NCI-H187 treated with DMSO at 0.1 percent for 48 hours (cell line): Measurements from ENCODE around the gene CNTNAP5.

Experiments
- DNase-seq: peaks from one replicate; lab custom pipeline; 2025; lab: John Stamatoyannopoulos, UW

The CNTNAP5 gene

GRCh38 chr2:124558277-124558905 lies 533.3 kb downstream of the CNTNAP5 start:
- no peak for DNase-seq

GRCh38 chr2:124559236-124559635 lies 534.1 kb downstream of the CNTNAP5 start:
- no peak for DNase-seq

- DNase-seq: no peak
Measured at GRCh38 chr2:124560592-124561112, 535.6 kb downstream of the CNTNAP5 start.

GRCh38 chr2:124561486-124561885 lies 536.4 kb downstream of the CNTNAP5 start:
- no peak for DNase-seq

- no peak for DNase-seq
Measured at GRCh38 chr2:124563426-124563825, 538.3 kb downstream of the CNTNAP5 start.

- no peak for DNase-seq
Measured at GRCh38 chr2:124566518-124566970, 541.5 kb downstream of the CNTNAP5 start.

GRCh38 chr2:124570872-124571271 lies 545.8 kb downstream of the CNTNAP5 start:
- DNase-seq: no peak

GRCh38 chr2:124571836-124572235 lies 546.7 kb downstream of the CNTNAP5 start:
- no peak for DNase-seq

- no peak for DNase-seq
Measured at GRCh38 chr2:124572934-124573634, 548.0 kb downstream of the CNTNAP5 start.

- no peak for DNase-seq
Measured at GRCh38 chr2:124575497-124575896, 550.4 kb downstream of the CNTNAP5 start.

- DNase-seq: no peak
Measured at GRCh38 chr2:124580263-124580662, 555.2 kb downstream of the CNTNAP5 start.

GRCh38 chr2:124582387-124582786 lies 557.3 kb downstream of the CNTNAP5 start:
- no peak for DNase-seq

GRCh38 chr2:124584615-124585014 lies 559.5 kb downstream of the CNTNAP5 start:
- DNase-seq: no peak

GRCh38 chr2:124585277-124585676 lies 560.2 kb downstream of the CNTNAP5 start:
- no peak for DNase-seq

- no peak for DNase-seq
Measured at GRCh38 chr2:124586210-124586609, 561.1 kb downstream of the CNTNAP5 start.

- no peak for DNase-seq
Measured at GRCh38 chr2:124586835-124587234, 561.7 kb downstream of the CNTNAP5 start.

GRCh38 chr2:124589971-124590370 lies 564.9 kb downstream of the CNTNAP5 start:
- no peak for DNase-seq

- no peak for DNase-seq
Measured at GRCh38 chr2:124602759-124603158, 577.7 kb downstream of the CNTNAP5 start.

- no peak for DNase-seq
Measured at GRCh38 chr2:124604940-124605339, 579.9 kb downstream of the CNTNAP5 start.

- DNase-seq: no peak
Measured at GRCh38 chr2:124607679-124608078, 582.6 kb downstream of the CNTNAP5 start.

- no peak for DNase-seq
Measured at GRCh38 chr2:124609667-124610066, 584.6 kb downstream of the CNTNAP5 start.

GRCh38 chr2:124610141-124610540 lies 585.1 kb downstream of the CNTNAP5 start:
- no peak for DNase-seq

- DNase-seq: no peak
Measured at GRCh38 chr2:124610866-124611265, 585.8 kb downstream of the CNTNAP5 start.
